HCT116 (cell line): Measurements from ENCODE around the gene FBXL7.

Source experiments
- EZH2 ChIP-seq: fragments of 200-600 bp; sonication (generic); IDR thresholded peaks from 2 replicates; pipeline ENCODE4 v1.6.1; 2017; ENCODE audit warnings: antibody characterized with exemption, mixed run types
- POLR2A ChIP-seq: IDR thresholded peaks from 2 replicates; pipeline ENCODE4 v1.7.0; 2011; ENCODE audit warnings: borderline replicate concordance; ENCODE audit not compliant: insufficient read depth, insufficient read length; ENCODE audit errors: extremely low read depth
- POLR2AphosphoS5 ChIP-seq: IDR thresholded peaks from 2 replicates; pipeline ENCODE4 v1.6.1; 2011; ENCODE audit warnings: mild to moderate bottlenecking, low read depth, low read length, moderate library complexity
- RAD21 ChIP-seq: IDR thresholded peaks from 2 replicates; pipeline ENCODE4 v1.6.1; 2012; ENCODE audit warnings: low read depth, mild to moderate bottlenecking
- SP1 ChIP-seq: IDR thresholded peaks from 2 replicates; pipeline ENCODE4 v1.6.1; 2012; ENCODE audit warnings: low read depth
- SRF ChIP-seq: IDR thresholded peaks from 2 replicates; pipeline ENCODE4 v1.6.1; 2012; ENCODE audit warnings: low read depth
- TCF7L2 ChIP-seq: IDR thresholded peaks from 2 replicates; pipeline ENCODE4 v1.7.0; 2011; ENCODE audit warnings: borderline replicate concordance, inconsistent platforms; ENCODE audit not compliant: insufficient read depth, insufficient read length; ENCODE audit errors: extremely low read depth
- TF ChIP-seq, protein P1 (sequence below), 3 experiments: fragments of 200-600 bp in 1 of 3; sonication (generic) in 1 of 3; IDR thresholded peaks in 2 of 3; conservative IDR thresholded peaks in 1 of 3; 2 replicates each; pipeline ENCODE4 v1.5.1; 2012 to 2017; ENCODE audit warnings: low read depth in 2 of 3, low read length in 2 of 3, antibody characterized with exemption in 1 of 3, borderline replicate concordance in 1 of 3, control low read depth in 1 of 3, mild to moderate bottlenecking in 1 of 3, mixed read lengths in 1 of 3, mixed run types in 1 of 3, moderate library complexity in 1 of 3; ENCODE audit not compliant: insufficient read depth in 1 of 3
- TF ChIP-seq, protein P2 (sequence below): IDR thresholded peaks from 2 replicates; pipeline ENCODE4 v1.6.1; 2012

DNA sequence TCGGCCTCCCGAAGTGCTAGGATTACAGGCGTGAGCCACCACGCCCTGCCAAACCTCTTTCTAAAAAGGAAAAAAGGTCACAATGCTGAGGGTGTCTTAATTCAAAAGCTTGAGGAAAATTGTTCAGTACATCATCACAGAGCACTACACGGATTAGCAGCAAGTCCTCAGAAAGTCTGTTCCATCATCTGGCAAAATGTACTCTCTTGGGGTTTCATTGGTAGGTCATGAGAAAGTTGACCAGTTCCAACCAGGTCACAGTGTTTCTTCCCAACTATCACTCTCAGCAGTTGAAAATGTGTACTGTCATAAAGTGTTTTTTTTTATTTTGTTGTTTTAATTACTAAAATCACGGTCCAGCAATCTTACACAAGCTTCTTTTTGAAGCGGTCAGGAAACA, 299.6 kb downstream of the FBXL7 start:
- TF ChIP-seq, protein P1, sequence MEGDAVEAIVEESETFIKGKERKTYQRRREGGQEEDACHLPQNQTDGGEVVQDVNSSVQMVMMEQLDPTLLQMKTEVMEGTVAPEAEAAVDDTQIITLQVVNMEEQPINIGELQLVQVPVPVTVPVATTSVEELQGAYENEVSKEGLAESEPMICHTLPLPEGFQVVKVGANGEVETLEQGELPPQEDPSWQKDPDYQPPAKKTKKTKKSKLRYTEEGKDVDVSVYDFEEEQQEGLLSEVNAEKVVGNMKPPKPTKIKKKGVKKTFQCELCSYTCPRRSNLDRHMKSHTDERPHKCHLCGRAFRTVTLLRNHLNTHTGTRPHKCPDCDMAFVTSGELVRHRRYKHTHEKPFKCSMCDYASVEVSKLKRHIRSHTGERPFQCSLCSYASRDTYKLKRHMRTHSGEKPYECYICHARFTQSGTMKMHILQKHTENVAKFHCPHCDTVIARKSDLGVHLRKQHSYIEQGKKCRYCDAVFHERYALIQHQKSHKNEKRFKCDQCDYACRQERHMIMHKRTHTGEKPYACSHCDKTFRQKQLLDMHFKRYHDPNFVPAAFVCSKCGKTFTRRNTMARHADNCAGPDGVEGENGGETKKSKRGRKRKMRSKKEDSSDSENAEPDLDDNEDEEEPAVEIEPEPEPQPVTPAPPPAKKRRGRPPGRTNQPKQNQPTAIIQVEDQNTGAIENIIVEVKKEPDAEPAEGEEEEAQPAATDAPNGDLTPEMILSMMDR (IDR thresholded peaks at IDR 0.05 in 2 of 3, conservative IDR thresholded peaks at IDR 0.05 in 1 of 3; ENCODE audit: borderline replicate concordance in 1 of 3, insufficient read depth in 1 of 3, low read depth in 2 of 3, low read length in 2 of 3): no peak
- TF ChIP-seq POLR2A (no peak), TCF7L2 (no peak), SRF (no peak), RAD21 (no peak), SP1 (no peak), EZH2 (no peak), POLR2AphosphoS5 (no peak)
- TF ChIP-seq, protein P2, sequence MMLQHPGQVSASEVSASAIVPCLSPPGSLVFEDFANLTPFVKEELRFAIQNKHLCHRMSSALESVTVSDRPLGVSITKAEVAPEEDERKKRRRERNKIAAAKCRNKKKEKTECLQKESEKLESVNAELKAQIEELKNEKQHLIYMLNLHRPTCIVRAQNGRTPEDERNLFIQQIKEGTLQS: no peak
